ENCODE measurements around the gene AMOT. TPM values are rescaled to one million over a fixed set of nuclear protein-coding genes. Genes with fewer than 3 reads are reported as not detected.

The AMOT gene
- total and polyA plus RNA-seq, 2 experiments from 2014 or later: 2.1 to 5.4 TPM

DNA sequence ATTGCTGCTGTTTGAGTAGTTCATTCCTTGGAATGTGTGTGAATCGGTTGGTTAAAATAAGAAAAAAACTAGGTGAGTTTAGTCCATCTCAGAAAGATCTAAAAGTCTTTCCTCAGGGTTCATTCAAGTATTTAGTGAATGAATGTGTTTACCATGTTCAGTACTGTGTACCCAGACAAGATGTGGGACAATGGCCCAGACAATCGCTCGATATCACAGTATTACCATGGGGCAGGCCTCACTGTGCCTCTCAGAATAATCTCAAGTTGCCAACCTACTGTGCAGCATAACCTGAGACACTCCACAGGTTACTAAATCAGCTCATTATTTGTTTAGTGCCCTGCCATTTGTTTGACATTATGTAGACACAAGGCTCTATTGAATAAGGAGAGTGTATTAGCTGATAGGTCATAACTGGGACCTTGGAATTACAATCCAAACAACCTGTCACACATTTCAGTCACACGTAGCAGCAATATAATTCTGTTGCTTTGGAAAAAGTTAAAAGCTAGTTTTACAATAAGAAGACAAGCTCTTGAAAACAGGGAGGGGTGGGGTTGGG lies 24.9 kb upstream of the AMOT start (continued):
- TF ChIP-seq, protein P1, sequence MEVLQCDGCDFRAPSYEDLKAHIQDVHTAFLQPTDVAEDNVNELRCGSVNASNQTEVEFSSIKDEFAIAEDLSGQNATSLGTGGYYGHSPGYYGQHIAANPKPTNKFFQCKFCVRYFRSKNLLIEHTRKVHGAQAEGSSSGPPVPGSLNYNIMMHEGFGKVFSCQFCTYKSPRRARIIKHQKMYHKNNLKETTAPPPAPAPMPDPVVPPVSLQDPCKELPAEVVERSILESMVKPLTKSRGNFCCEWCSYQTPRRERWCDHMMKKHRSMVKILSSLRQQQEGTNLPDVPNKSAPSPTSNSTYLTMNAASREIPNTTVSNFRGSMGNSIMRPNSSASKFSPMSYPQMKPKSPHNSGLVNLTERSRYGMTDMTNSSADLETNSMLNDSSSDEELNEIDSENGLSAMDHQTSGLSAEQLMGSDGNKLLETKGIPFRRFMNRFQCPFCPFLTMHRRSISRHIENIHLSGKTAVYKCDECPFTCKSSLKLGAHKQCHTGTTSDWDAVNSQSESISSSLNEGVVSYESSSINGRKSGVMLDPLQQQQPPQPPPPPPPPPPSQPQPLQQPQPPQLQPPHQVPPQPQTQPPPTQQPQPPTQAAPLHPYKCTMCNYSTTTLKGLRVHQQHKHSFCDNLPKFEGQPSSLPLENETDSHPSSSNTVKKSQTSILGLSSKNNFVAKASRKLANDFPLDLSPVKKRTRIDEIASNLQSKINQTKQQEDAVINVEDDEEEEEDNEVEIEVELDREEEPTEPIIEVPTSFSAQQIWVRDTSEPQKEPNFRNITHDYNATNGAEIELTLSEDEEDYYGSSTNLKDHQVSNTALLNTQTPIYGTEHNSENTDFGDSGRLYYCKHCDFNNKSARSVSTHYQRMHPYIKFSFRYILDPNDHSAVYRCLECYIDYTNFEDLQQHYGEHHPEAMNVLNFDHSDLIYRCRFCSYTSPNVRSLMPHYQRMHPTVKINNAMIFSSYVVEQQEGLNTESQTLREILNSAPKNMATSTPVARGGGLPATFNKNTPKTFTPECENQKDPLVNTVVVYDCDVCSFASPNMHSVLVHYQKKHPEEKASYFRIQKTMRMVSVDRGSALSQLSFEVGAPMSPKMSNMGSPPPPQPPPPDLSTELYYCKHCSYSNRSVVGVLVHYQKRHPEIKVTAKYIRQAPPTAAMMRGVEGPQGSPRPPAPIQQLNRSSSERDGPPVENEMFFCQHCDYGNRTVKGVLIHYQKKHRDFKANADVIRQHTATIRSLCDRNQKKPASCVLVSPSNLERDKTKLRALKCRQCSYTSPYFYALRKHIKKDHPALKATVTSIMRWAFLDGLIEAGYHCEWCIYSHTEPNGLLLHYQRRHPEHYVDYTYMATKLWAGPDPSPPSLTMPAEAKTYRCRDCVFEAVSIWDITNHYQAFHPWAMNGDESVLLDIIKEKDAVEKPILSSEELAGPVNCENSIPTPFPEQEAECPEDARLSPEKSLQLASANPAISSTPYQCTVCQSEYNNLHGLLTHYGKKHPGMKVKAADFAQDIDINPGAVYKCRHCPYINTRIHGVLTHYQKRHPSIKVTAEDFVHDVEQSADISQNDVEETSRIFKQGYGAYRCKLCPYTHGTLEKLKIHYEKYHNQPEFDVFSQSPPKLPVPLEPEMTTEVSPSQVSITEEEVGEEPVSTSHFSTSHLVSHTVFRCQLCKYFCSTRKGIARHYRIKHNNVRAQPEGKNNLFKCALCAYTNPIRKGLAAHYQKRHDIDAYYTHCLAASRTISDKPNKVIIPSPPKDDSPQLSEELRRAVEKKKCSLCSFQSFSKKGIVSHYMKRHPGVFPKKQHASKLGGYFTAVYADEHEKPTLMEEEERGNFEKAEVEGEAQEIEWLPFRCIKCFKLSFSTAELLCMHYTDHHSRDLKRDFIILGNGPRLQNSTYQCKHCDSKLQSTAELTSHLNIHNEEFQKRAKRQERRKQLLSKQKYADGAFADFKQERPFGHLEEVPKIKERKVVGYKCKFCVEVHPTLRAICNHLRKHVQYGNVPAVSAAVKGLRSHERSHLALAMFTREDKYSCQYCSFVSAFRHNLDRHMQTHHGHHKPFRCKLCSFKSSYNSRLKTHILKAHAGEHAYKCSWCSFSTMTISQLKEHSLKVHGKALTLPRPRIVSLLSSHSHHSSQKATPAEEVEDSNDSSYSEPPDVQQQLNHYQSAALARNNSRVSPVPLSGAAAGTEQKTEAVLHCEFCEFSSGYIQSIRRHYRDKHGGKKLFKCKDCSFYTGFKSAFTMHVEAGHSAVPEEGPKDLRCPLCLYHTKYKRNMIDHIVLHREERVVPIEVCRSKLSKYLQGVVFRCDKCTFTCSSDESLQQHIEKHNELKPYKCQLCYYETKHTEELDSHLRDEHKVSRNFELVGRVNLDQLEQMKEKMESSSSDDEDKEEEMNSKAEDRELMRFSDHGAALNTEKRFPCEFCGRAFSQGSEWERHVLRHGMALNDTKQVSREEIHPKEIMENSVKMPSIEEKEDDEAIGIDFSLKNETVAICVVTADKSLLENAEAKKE (CRISPR knock-in tag; IDR thresholded peaks at IDR 0.05): no peak
- no peak for TF ChIP-seq STAT1 (IDR thresholded peaks at IDR 0.05; ENCODE audit: unreplicated experiment)
- TF ChIP-seq CREB1 (CRISPR knock-in tag; IDR thresholded peaks at IDR 0.05; ENCODE audit: low read depth): no peak
- TF ChIP-seq, protein P2, sequence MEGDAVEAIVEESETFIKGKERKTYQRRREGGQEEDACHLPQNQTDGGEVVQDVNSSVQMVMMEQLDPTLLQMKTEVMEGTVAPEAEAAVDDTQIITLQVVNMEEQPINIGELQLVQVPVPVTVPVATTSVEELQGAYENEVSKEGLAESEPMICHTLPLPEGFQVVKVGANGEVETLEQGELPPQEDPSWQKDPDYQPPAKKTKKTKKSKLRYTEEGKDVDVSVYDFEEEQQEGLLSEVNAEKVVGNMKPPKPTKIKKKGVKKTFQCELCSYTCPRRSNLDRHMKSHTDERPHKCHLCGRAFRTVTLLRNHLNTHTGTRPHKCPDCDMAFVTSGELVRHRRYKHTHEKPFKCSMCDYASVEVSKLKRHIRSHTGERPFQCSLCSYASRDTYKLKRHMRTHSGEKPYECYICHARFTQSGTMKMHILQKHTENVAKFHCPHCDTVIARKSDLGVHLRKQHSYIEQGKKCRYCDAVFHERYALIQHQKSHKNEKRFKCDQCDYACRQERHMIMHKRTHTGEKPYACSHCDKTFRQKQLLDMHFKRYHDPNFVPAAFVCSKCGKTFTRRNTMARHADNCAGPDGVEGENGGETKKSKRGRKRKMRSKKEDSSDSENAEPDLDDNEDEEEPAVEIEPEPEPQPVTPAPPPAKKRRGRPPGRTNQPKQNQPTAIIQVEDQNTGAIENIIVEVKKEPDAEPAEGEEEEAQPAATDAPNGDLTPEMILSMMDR (conservative IDR thresholded peaks at IDR 0.05; ENCODE audit: low read depth in 2 of 2): no peak

DNA sequence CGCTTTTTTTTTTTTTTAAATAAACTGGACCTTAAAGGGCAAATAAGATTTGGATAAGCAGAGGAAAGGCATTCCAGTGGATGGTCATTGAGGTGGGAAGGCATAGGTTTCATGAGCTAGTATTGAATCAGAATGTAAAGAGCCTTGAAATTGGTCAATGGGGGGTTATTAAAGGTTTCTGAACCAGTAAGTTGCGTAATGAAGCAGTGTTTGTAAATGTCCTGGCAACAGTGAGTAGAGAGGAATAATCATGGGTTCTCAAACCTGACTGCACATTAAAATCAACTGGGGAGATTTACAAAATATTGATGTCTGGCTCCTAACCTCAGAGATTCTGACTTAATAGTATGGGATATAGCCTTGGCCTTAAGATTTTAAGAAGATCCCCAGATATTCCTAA lies 23.2 kb upstream of the AMOT start:
- Mint-ChIP-seq H3K36me3 (ENCODE audit: low read depth) (no peaks in the 10 kb centered on the region), H3K4me1 (peaks cover 6% of the 10 kb centered on the region; the same call in 2 of the 3 replicates), H3K27ac (no peak overlapping the region), H3K4me3 (no peak overlapping the region), H3K27me3 (ENCODE audit: insufficient read depth, low read depth, poor library complexity) (no peaks in the 10 kb centered on the region), H3K9me3 (no peaks in the 10 kb centered on the region)
- Histone ChIP-seq H3F3A (replicated peaks; ENCODE audit: low read depth) (no peaks in the 10 kb centered on the region), H4K20me1 (replicated peaks; ENCODE audit: insufficient read depth) (no peaks in the 10 kb centered on the region), H3K27me3 (ENCODE audit: insufficient read depth) (no peaks in the 10 kb centered on the region), H3K9me2 (ENCODE audit: insufficient read depth) (no peaks in the 10 kb centered on the region), H3K36me3 (ENCODE audit: insufficient read depth) (no peaks in the 10 kb centered on the region), H3K4me1 (ENCODE audit: insufficient read depth) (no peaks in the 10 kb centered on the region), H2AFZ (no peak overlapping the region), H3K79me2 (replicated peaks; ENCODE audit: insufficient read depth) (no peaks in the 10 kb centered on the region), H3K27ac (ENCODE audit: low read depth) (no peak overlapping the region), H3K4me2 (no peak overlapping the region), H3K4me3 (no peak overlapping the region)
- DNase-seq (ENCODE audit: low spot score): no peak
- ATAC-seq: no peak
- TF ChIP-seq, protein P3, sequence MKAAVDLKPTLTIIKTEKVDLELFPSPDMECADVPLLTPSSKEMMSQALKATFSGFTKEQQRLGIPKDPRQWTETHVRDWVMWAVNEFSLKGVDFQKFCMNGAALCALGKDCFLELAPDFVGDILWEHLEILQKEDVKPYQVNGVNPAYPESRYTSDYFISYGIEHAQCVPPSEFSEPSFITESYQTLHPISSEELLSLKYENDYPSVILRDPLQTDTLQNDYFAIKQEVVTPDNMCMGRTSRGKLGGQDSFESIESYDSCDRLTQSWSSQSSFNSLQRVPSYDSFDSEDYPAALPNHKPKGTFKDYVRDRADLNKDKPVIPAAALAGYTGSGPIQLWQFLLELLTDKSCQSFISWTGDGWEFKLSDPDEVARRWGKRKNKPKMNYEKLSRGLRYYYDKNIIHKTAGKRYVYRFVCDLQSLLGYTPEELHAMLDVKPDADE (IDR thresholded peaks at IDR 0.05): no peak
- TF ChIP-seq JUNB (IDR thresholded peaks at IDR 0.05; ENCODE audit: unreplicated experiment) (no peak), POLR2AphosphoS5 (IDR thresholded peaks at IDR 0.05; ENCODE audit: low read depth) (no peak), NANOG (IDR thresholded peaks at IDR 0.05; ENCODE audit: borderline replicate concordance) (no peak), EZH2 (IDR thresholded peaks at IDR 0.05; ENCODE audit: low read depth, unreplicated experiment) (no peak), ZNF331 (CRISPR knock-in tag; IDR thresholded peaks at IDR 0.05; ENCODE audit: low read depth) (no peak), STAT1 (IDR thresholded peaks at IDR 0.05; ENCODE audit: unreplicated experiment) (no peak), CREB1 (CRISPR knock-in tag; IDR thresholded peaks at IDR 0.05; ENCODE audit: low read depth) (no peak), ZNF114 (CRISPR knock-in tag; IDR thresholded peaks at IDR 0.05) (no peak), EZH2phosphoT487 (IDR thresholded peaks at IDR 0.05; ENCODE audit: unreplicated experiment) (no peak)
- TF ChIP-seq, protein P2 (conservative IDR thresholded peaks at IDR 0.05; ENCODE audit: low read depth in 2 of 2): no peak

All from GM23338 (cell line).